Subcutaneous adipose tissue (tissue), 4 donors: Measurements from ENCODE around the gene REV3L. TPM values are rescaled to one million over a fixed set of nuclear protein-coding genes. Genes with fewer than 3 reads are reported as not detected.

Source experiments
- total RNA-seq, 4 donors: library from RNA; depleted of rRNA; stranded (reverse); fragments of >200 nt; gene quantifications; one replicate each; pipeline ENCODE4 v1.1.0, GENCODE V29; 2016
- TF ChIP-seq, protein P1 (sequence below): fragments of 450-650 bp; IDR thresholded peaks from one replicate; pipeline ENCODE4 v1.5.1; 2016; ENCODE audit warnings: low read depth, mild to moderate bottlenecking, control low read depth, antibody characterized with exemption, moderate library complexity

REV3L gene
- total RNA-seq, 4 donors from 2014 or later: 94.7 to 140 (median 106) TPM

DNA sequence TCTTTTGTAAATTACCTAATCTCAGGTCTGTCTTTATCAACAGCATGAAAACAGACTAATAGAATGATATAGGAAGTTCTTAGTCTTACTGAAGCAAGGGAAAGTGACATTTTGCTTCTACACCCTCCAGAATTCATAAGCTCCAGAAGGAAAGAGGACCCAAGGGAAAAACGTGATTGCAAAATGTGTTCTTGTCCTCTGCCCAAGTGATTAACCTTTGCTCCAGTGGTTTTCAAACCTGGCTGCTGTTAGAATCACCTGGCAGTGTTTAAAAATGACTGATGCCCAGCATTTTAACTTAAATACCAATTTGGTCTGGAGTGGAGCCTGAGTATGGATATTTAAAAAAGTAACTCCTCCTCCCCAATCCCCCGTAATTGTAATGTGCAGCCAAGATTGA is 204.3 kb downstream of the REV3L start:
- TF ChIP-seq, protein P1, sequence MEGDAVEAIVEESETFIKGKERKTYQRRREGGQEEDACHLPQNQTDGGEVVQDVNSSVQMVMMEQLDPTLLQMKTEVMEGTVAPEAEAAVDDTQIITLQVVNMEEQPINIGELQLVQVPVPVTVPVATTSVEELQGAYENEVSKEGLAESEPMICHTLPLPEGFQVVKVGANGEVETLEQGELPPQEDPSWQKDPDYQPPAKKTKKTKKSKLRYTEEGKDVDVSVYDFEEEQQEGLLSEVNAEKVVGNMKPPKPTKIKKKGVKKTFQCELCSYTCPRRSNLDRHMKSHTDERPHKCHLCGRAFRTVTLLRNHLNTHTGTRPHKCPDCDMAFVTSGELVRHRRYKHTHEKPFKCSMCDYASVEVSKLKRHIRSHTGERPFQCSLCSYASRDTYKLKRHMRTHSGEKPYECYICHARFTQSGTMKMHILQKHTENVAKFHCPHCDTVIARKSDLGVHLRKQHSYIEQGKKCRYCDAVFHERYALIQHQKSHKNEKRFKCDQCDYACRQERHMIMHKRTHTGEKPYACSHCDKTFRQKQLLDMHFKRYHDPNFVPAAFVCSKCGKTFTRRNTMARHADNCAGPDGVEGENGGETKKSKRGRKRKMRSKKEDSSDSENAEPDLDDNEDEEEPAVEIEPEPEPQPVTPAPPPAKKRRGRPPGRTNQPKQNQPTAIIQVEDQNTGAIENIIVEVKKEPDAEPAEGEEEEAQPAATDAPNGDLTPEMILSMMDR: no peak

DNA sequence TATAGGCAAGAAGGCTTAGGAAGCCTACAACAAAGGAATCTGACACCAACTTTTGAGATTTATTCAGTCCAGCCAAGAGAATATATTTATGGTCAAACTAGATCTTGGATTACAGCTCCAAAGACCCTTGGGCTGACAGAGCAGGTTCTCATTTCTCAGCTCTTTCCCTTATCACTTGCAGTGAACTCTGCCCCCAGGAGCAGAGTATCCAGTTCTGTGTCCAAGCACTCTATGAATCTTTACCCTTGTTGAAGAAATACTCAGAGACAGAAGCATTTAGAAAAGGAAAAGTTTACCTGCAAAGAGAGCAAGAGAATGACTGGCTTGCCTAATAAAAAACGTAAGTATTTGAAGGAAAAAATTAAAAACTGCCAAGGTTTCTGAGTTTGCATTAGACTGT is 205.2 kb downstream of the REV3L start:
- TF ChIP-seq, protein P1: no peak

DNA sequence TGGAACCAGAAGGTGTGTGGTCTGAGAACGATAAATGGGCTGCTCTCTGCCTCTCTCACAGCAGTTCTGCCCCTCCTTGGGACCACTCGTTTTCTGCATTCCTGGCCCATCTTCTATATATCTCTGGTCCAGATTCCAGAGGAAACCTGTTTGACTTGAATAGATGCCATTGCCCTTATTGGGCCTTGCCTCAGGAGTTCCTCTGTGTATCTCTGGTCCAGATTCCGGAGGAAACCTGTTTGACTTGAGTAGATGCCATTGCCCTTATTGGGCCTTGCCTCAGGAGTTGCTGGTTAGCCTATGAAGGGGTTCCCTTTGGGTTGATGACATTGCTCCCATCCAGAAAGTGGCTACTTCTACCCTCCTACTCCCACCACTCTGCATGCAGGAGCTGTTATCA is 206.3 kb downstream of the REV3L start:
- TF ChIP-seq, protein P1: no peak

DNA sequence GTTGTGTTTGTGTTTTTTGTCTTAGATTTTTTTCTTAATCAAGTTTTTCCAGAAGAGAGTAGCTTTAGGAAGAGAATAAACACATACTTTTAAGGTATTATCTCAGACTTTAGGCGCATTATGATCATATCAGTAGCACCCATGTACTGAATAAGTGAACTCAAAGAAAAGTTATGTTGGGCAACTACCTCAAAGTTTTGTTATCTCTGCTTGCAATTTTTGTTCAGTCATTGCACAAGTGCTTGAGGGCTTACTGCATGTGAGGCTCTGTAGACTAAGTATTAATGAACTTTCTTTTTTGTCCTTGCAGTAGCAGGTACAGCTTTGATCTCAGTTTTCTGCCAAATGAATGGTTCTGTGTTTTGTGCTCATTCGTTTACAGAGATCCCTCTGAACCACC is 206.7 kb downstream of the REV3L start:
- TF ChIP-seq, protein P1: no peak

DNA sequence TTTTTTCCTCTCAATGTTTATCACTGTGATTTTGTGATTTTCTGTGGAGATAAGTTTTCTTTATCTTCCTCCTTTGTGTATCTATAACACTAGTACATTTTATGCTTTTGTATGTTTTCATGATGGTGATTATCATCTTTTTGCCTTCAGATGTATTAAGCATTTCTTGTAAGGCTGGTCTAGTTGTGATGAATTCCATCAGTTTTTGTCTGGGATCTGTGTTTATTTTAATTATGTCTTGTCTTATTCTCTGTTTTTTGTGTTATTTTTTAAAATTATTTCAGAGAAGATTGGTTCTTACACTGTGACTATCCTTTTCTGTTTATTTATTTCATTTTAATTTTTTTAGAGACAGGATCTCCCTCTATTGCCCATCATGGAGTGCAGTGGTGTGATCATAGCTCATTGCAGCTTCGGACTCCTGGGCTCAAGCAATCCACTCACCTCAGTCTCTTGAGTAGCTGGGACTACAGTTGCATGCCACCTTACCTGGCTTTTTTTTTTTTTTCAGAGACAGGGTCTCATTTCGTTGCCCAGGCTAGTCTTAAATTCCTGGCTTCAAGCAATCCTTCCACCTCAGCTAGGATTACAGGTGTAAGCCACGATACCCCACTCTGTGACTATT is 208.3 kb downstream of the REV3L start:
- TF ChIP-seq, protein P1: no peak

DNA sequence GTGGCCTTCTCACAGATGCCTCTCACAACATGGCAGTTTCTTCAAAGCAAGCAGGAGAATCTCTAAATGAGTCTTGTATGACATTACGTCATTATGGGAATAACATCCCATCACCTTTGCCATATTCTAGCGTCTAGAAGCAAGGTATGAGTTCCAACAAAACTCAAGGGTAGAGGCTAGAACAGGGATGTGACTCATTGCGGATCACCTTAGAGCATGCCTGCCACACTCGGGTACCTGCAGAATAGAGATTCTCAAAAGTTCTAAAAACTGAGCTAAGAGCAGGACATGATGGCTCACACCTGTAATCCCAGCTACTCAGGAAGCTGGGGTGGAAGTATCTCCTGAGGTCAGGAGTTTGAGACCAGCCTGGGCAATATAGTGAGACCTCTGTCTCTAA is 212.9 kb downstream of the REV3L start:
- TF ChIP-seq, protein P1: no peak

DNA sequence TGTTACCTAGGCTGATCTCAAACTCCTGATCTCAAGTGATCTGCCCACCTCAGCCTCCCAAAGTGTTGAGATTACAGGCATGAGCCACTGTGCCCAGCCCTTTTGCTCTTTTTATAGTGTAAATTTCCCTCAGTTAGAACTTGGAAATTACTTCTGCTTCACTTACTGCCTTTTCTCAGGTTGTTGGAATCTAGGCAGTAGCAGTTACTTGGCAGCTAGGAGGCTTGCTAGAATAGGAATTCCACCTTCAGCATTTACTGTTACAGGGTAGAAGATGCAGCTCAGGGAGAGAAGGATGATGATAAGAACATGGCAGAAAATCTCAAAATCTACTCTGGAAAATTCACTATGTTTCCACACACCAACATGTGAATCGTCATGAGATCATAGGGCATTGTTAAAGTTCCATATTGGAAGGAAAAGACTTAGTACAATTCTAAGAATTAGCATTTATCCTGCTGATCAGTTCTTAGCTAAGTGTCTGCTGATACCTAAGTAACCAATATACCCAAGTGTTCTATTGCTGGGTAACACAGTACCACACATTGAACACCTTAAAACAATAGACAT is 213.5 kb downstream of the REV3L start:
- TF ChIP-seq, protein P1: no peak
